DND-41 (cell line): Measurements from ENCODE around the gene RPL29.

Experiments used
- ATAC-seq: fragments of 200-7000 bp; cut with Tn5 transposase; 3 replicates; pipeline ENCODE4 v1.9.1; 2021; ENCODE audit warnings: low read depth; ENCODE audit not compliant: insufficient read depth
- DNase-seq: peaks from one replicate; pipeline ENCODE4 v3.0.0-alpha.2; 2020
- H2AFZ ChIP-seq: 2 replicates; pipeline ENCODE4 v1.6.0; 2012; ENCODE audit warnings: low read depth, low read length
- H3K27ac ChIP-seq: 2 replicates; pipeline ENCODE4 v1.5.1; 2012; ENCODE audit warnings: low read length, inconsistent platforms
- H3K27me3 ChIP-seq: fragments of 200-600 bp; sonication (generic); 2 replicates; pipeline ENCODE4 v1.6.0; 2012; ENCODE audit warnings: low read length, mild to moderate bottlenecking, inconsistent platforms; ENCODE audit not compliant: insufficient read depth, poor library complexity
- H3K36me3 ChIP-seq: 2 replicates; pipeline ENCODE4 v1.5.1; 2012; ENCODE audit warnings: low read length, inconsistent platforms; ENCODE audit not compliant: insufficient read depth
- H3K4me1 ChIP-seq: 2 replicates; pipeline ENCODE4 v1.5.1; 2012; ENCODE audit warnings: mild to moderate bottlenecking, low read length; ENCODE audit not compliant: insufficient read depth
- H3K4me2 ChIP-seq: 2 replicates; pipeline ENCODE4 v1.6.0; 2012; ENCODE audit warnings: mild to moderate bottlenecking, moderate library complexity, low read length, inconsistent platforms; ENCODE audit not compliant: insufficient read depth
- H3K4me3 ChIP-seq, 2 experiments: fragments of 200-600 bp in 1 of 2; shearing (Covaris generic) in 1 of 2; 2 replicates each; pipeline ENCODE4 v1.5.1; 2012 to 2016; ENCODE audit warnings: inconsistent platforms in 2 of 2, low read length in 2 of 2, mild to moderate bottlenecking in 2 of 2, low read depth in 1 of 2, moderate library complexity in 1 of 2
- H3K79me2 ChIP-seq: 2 replicates; pipeline ENCODE4 v1.6.0; 2012; ENCODE audit warnings: low read length, inconsistent platforms; ENCODE audit not compliant: insufficient read depth
- H3K9ac ChIP-seq: 2 replicates; pipeline ENCODE4 v1.6.0; 2012; ENCODE audit warnings: low read depth, mild to moderate bottlenecking, inconsistent platforms, low read length, moderate library complexity
- H3K9me3 ChIP-seq: 2 replicates; pipeline ENCODE4 v1.5.1; 2012; ENCODE audit warnings: low read length, moderate library complexity, mild to moderate bottlenecking, inconsistent platforms; ENCODE audit not compliant: insufficient read depth, severe bottlenecking
- H4K20me1 ChIP-seq: 2 replicates; pipeline ENCODE4 v1.6.0; 2012; ENCODE audit warnings: low read length; ENCODE audit not compliant: insufficient read depth
- EZH2 ChIP-seq: IDR thresholded peaks from 3 replicates; pipeline ENCODE4 v1.6.1; 2012; ENCODE audit warnings: borderline replicate concordance, low read depth, mild to moderate bottlenecking, moderate library complexity, low read length, inconsistent platforms; ENCODE audit not compliant: severe bottlenecking
- TF ChIP-seq, protein P1 (sequence below): IDR thresholded peaks from 2 replicates; pipeline ENCODE4 v1.5.1; 2012; ENCODE audit warnings: borderline replicate concordance, low read length, moderate library complexity, mild to moderate bottlenecking; ENCODE audit not compliant: poor library complexity, severe bottlenecking; ENCODE audit errors: extremely low read depth

The RPL29 gene

DNA sequence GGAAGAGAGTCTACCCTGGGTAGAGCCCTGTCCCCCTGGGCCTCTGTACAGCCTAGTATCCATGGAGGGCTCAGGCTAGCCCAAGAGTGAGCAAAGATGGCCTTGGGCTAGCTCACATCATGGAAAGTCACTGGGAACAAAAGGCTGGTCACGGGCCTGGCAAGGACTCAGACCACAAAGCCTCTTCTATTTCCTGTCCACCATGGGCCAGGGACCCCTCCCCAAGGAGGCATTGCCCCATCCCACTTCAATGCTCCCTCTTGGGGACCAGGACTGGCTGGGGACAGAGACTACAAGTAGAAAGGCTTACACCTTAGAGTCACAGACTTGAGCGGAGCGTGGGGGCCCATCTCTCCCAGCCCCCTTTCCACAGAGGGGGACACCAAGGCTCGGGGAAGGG is 43.7 kb upstream of the RPL29 start:
- Histone ChIP-seq H3K4me2 (no peak overlapping the region), H3K27ac (no peak overlapping the region), H3K36me3 (no peaks in the 10 kb centered on the region)

DNA sequence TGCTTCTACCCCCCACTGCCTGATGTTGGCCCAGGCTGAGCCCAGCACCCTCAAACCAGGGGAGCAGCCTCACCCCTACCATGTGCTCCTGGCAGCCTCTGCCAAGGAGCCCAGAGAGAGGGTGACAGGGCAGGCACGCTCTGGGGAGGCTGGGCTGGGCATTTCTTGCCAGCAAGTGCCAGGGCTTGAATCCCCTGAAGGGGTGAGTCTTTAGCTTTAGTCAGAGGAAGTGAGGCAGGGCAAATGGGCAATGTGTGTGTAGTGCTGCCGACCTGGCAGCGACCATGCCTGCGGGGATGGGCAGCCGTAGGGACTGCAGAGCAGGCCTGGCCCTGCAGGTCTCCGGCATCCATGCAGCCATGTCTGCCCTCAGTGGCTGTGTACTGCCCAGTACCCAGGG is 42.5 kb upstream of the RPL29 start:
- DNase-seq = no peak
- H3K79me2 ChIP-seq = no peaks in the 10 kb centered on the region
- no peaks in the 10 kb centered on the region for H4K20me1 ChIP-seq
- TF ChIP-seq, protein P1, sequence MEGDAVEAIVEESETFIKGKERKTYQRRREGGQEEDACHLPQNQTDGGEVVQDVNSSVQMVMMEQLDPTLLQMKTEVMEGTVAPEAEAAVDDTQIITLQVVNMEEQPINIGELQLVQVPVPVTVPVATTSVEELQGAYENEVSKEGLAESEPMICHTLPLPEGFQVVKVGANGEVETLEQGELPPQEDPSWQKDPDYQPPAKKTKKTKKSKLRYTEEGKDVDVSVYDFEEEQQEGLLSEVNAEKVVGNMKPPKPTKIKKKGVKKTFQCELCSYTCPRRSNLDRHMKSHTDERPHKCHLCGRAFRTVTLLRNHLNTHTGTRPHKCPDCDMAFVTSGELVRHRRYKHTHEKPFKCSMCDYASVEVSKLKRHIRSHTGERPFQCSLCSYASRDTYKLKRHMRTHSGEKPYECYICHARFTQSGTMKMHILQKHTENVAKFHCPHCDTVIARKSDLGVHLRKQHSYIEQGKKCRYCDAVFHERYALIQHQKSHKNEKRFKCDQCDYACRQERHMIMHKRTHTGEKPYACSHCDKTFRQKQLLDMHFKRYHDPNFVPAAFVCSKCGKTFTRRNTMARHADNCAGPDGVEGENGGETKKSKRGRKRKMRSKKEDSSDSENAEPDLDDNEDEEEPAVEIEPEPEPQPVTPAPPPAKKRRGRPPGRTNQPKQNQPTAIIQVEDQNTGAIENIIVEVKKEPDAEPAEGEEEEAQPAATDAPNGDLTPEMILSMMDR = no peak
- no peak for TF ChIP-seq EZH2
- H3K9me3 ChIP-seq = no peaks in the 10 kb centered on the region
- no peak overlapping the region for H3K4me2 ChIP-seq
- no peak for ATAC-seq
- H3K4me3 ChIP-seq = no peak overlapping the region
- no peaks in the 10 kb centered on the region for H3K27me3 ChIP-seq
- no peak overlapping the region for H2AFZ ChIP-seq
- no peaks in the 10 kb centered on the region for H3K36me3 ChIP-seq
- no peak overlapping the region for H3K27ac ChIP-seq
- no peak overlapping the region for H3K9ac ChIP-seq
- H3K4me1 ChIP-seq = no peaks in the 10 kb centered on the region

More for the DNA sequence above, 43.7 kb upstream of the RPL29 start:
- TF ChIP-seq, protein P1 = no peak
- TF ChIP-seq EZH2 = no peak
- Histone ChIP-seq H4K20me1 (0 out of 2 replicates have a peak, but pooled peaks cover 4% of the 10 kb centered on the region), H3K4me1 (no peaks in the 10 kb centered on the region), H3K9me3 (no peaks in the 10 kb centered on the region), H3K9ac (no peak overlapping the region), H3K4me3 (no peak overlapping the region), H2AFZ (no peak overlapping the region), H3K27me3 (no peaks in the 10 kb centered on the region), H3K79me2 (no peaks in the 10 kb centered on the region)
- ATAC-seq = no peak
- no peak for DNase-seq

DNA sequence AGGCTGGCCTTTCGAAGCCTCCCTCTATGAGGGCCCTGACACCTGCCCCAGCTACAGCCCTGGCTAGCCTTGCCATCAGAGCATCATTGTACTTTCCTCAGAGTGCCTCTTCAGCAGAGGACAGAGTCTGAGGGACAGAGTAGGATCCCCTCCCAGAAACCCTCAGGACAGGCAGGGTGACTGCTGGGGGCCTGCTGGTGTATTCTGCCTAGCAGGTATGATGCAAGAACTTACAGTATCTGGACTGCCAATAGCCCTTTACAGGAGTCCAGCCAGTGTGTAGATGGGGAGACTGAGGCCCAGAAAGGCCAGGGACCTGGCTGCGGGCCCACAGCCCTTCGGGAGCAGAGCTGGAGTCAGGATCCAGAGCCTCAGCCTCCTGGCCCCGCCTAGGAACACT is 41.6 kb upstream of the RPL29 start:
- Histone ChIP-seq H3K4me3 (no peak overlapping the region), H3K36me3 (no peaks in the 10 kb centered on the region), H3K27me3 (no peaks in the 10 kb centered on the region), H3K9ac (no peak overlapping the region), H3K4me1 (no peaks in the 10 kb centered on the region), H3K27ac (no peak overlapping the region), H3K4me2 (no peak overlapping the region), H2AFZ (no peak overlapping the region), H3K79me2 (no peaks in the 10 kb centered on the region), H4K20me1 (no peaks in the 10 kb centered on the region), H3K9me3 (no peaks in the 10 kb centered on the region)
- DNase-seq (no peak), ATAC-seq (no peak)
- TF ChIP-seq, protein P1 = no peak
- TF ChIP-seq EZH2 = no peak

DNA sequence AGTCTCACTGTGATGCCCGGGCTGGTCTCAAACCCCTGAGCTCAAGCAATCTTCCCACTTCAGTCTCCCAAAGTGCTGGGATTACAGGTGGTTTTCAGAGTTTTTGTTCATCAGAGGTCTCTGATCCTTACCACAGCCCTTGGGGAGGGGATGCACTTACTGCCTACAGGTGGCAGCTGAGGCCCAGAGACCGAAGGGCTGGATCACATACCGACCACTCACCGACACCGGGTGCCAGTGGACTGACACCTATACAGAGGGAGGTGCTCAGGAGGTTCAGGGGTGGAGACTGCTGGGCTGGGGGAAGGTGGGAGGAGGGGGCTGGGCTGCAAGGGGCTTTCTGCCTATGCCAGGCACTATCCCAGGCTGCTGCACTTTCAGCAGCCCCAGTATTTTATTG is 41.1 kb upstream of the RPL29 start:
- Histone ChIP-seq H3K9me3 (no peaks in the 10 kb centered on the region), H3K27me3 (no peaks in the 10 kb centered on the region), H3K9ac (no peak overlapping the region), H3K36me3 (no peaks in the 10 kb centered on the region), H3K4me2 (no peak overlapping the region), H3K79me2 (no peaks in the 10 kb centered on the region), H3K4me1 (no peaks in the 10 kb centered on the region), H2AFZ (no peak overlapping the region), H3K27ac (no peak overlapping the region), H3K4me3 (no peak overlapping the region), H4K20me1 (no peaks in the 10 kb centered on the region)
- no peak for ATAC-seq
- TF ChIP-seq, protein P1 = peak; percentile 9
- TF ChIP-seq EZH2 = no peak
- DNase-seq = no peak
